Heart right ventricle (tissue), 16 donors: ENCODE data around the gene RFFL. TPM values are rescaled to one million over a fixed set of nuclear protein-coding genes. Genes with fewer than 3 reads are reported as not detected.

ENCODE experiments used
- ATAC-seq, 8 donors: fragments of 200-7000 bp; cut with Tn5 transposase; one replicate each; pipeline ENCODE4 v1.9.1; 2020; ENCODE audit warnings: mild to moderate bottlenecking in 8 of 8, moderate library complexity in 8 of 8, moderate number of reproducible peaks in 1 of 8
- DNase-seq, 2 donors: peaks; one replicate each; pipeline ENCODE4 v3.0.0-alpha.2; 2020
- H3K27ac ChIP-seq, 10 donors: fragments of 200-600 bp; sonication (generic) in 2 of 10; one replicate each; pipeline versions ENCODE4 v1.5.0 to v1.8.0; 2020 to 2022; ENCODE audit warnings: mild to moderate bottlenecking in 3 of 10
- H3K27me3 ChIP-seq, 7 donors: fragments of 200-600 bp; one replicate each; pipeline ENCODE4 v1.8.0; 2021 to 2022; ENCODE audit warnings: mild to moderate bottlenecking in 2 of 7
- H3K36me3 ChIP-seq, 9 donors: fragments of 200-600 bp; sonication (generic) in 1 of 9; one replicate each; pipeline versions ENCODE4 v1.5.0 to v1.8.0; 2020 to 2022; ENCODE audit warnings: mild to moderate bottlenecking in 2 of 9
- H3K4me1 ChIP-seq, 9 donors: fragments of 200-600 bp; sonication (generic) in 1 of 9; one replicate each; pipeline versions ENCODE4 v1.5.0 to v1.8.0; 2020 to 2022; ENCODE audit warnings: mild to moderate bottlenecking in 4 of 9
- H3K4me3 ChIP-seq, 10 donors: fragments of 200-600 bp; sonication (generic) in 2 of 10; one replicate each; pipeline versions ENCODE4 v1.5.0 to v1.8.0; 2020 to 2022; ENCODE audit warnings: mild to moderate bottlenecking in 7 of 10, moderate library complexity in 2 of 10
- H3K9me3 ChIP-seq, 11 donors: fragments of 200-600 bp in 10 of 11; sonication (generic) in 2 of 11; one replicate each; pipeline versions ENCODE4 v1.5.0 to v1.8.0; 2013 to 2022; ENCODE audit warnings: mild to moderate bottlenecking in 2 of 11, control low read depth in 1 of 11, moderate library complexity in 1 of 11
- CTCF ChIP-seq, 9 donors: fragments of 200-600 bp; sonication (generic) in 2 of 9; IDR thresholded peaks; one replicate each; pipeline versions ENCODE4 v1.5.0 to v1.8.0; 2021 to 2022; ENCODE audit warnings: antibody characterized with exemption in 9 of 9, mild to moderate bottlenecking in 5 of 9, moderate library complexity in 1 of 9
- WGBS, 2 donors: extraction: QIAGEN DNeasy Blood & Tissue Kit; methylation state at CpG; one replicate each; pipeline ENCODE4 v1.1.7; 2013; ENCODE audit warnings: inconsistent platforms in 1 of 2; 5-methylcytosine and 5-hydroxymethylcytosine counted together
- intact Hi-C, 10 donors: fragments of 100-400 bp; cut with DNase I; formaldehyde crosslinking; loops; one replicate each; pipeline versions ENCODE4 v1.11.1 to v1.14.2; 2022
- polyA plus RNA-seq, 2 donors: library from polyadenylated mRNA; stranded (reverse); fragments of 200-250 nt; gene quantifications; one replicate each; pipeline ENCODE4 v1.2.3, GENCODE V29; 2013
- total RNA-seq, 10 donors: library from RNA; stranded (reverse); fragmentation: NEBNext Ultra II Directional in 3 of 10; extraction: Animal tissue kit (Norgen Biotek cat#: 25700) in 3 of 10; gene quantifications; one replicate each; pipeline versions ENCODE4 v1.2.1 to v1.2.4, GENCODE V29; 2021 to 2023
- donor health status: Arrhythmogenic right ventricular cardiomyopathy.
- donor health status: ischemic (EF 13 %, LVEDD 7.1; RV severe dilation, severe dysfunction).
- donor health status: healthy with polysubstance abuse.
- donor health status: DM: no; HTN: yes; CAD: no.
- donor health status: DM: no; HTN: no; CAD: no.
- donor health status: ischemic (EF 25% LVEDD 6.9; RV normal size, moderate dysfunction).
- donor health status: ischemic (EF 25% LVEDD 5.7; RV mildly dilated, moderate dysfunction).
- donor health status: healthy.
- donor health status: DM: yes; HTN: yes; CAD: no.
- donor health status: Ischemic cardiomyopathy.
- donor health status: ischemic (EF 35%, LVEDD 5.7; RV mildly dilated, moderate dysfunction).
- donor health status: nonischemic (EF 11% LVEDD 7.7; RV severe dilation, severe dysfunction).
- donor health status: DM: yes; HTN: yes; CAD: no.
- donor health status: PGD.
- donor health status: ischemic (EF 29% LVEDD 5.4; RV normal size, mild dysfunction).
- donor health status: nonischemic (EF 23%, LVEDD 6.1; RV moderate dilation, normal function).

RFFL gene
- total and polyA plus RNA-seq, 12 donors: 2.3 to 19.3 (median 13.5) TPM

GRCh38 chr17:35057332-35057915 lies 6.1 kb downstream of the RFFL start:
- DNase-seq (no peak), ATAC-seq (no peak)
- no peak overlapping the region for H3K27ac ChIP-seq
- no peak overlapping the region for H3K4me3 ChIP-seq
- H3K27me3 ChIP-seq: no peaks in the 10 kb centered on the region
- peaks cover 0 to 11% (median 0%) of the 10 kb centered on the region in 9 donors for H3K36me3 ChIP-seq
- peaks cover 0 to 22% (median 6%) of the 10 kb centered on the region in 9 donors for H3K4me1 ChIP-seq
- TF ChIP-seq CTCF (IDR thresholded peaks at IDR 0.05): no peak
- H3K9me3 ChIP-seq: no peaks in the 10 kb centered on the region
- 96 to 100% methylated on average over 1 of the region's 1 CpG for WGBS, 2 donors
- intact Hi-C loops: no loop called here

- Histone ChIP-seq H3K9me3 (no peaks in the 10 kb centered on the region), H3K27ac (no peak overlapping the region), H3K4me1 (peaks cover 0 to 32% (median 20%) of the 10 kb centered on the region in 9 donors), H3K27me3 (no peaks in the 10 kb centered on the region), H3K4me3 (no peak overlapping the region), H3K36me3 (peaks cover 0 to 11% (median 0%) of the 10 kb centered on the region in 9 donors)
- DNase-seq: no peak
- ATAC-seq: no peak
- 95 to 100% methylated on average over 3 of the region's 3 CpGs for WGBS, 2 donors
- intact Hi-C loops: no loop called here
- TF ChIP-seq CTCF (IDR thresholded peaks at IDR 0.05): no peak
Observed at GRCh38 chr17:35056013-35056412, 7.5 kb downstream of the RFFL start.

GRCh38 chr17:35053204-35053603 lies 10.3 kb downstream of the RFFL start:
- intact Hi-C loops: no loop called here
- Histone ChIP-seq H3K4me3 (no peak overlapping the region), H3K27ac (peak overlapping the region in 1 of 10 donors; percentile 88), H3K4me1 (peaks cover 0 to 51% (median 28%) of the 10 kb centered on the region in 9 donors), H3K27me3 (no peaks in the 10 kb centered on the region), H3K9me3 (no peaks in the 10 kb centered on the region), H3K36me3 (no peaks in the 10 kb centered on the region)
- TF ChIP-seq CTCF (IDR thresholded peaks at IDR 0.05): no peak
- ATAC-seq (no peak), DNase-seq (no peak)
- WGBS, 2 donors: 94% methylated on average over 1 of the region's 1 CpG

GRCh38 chr17:35052780-35053179 lies 10.7 kb downstream of the RFFL start:
- DNase-seq: no peak
- H3K36me3 ChIP-seq: no peaks in the 10 kb centered on the region
- intact Hi-C loops: no loop called here
- H3K27ac ChIP-seq: peak overlapping the region in 2 of 10 donors; percentile 13 to 88
- H3K27me3 ChIP-seq: no peaks in the 10 kb centered on the region
- H3K9me3 ChIP-seq: no peaks in the 10 kb centered on the region
- no peak for ATAC-seq
- no peak for TF ChIP-seq CTCF (IDR thresholded peaks at IDR 0.05)
- H3K4me1 ChIP-seq: peaks cover 0 to 51% (median 28%) of the 10 kb centered on the region in 9 donors
- no peak overlapping the region for H3K4me3 ChIP-seq
